ELF-1 (cell line): ENCODE measurements around the gene ADGRL1.
"Not testable (repeated sequence)": the region's sequence is repeated elsewhere in the genome, so short reads cannot be mapped to it uniquely, and the experiment has no call there.

Experiments used
- DNase-seq: peaks from one replicate; pipeline ENCODE4 v3.0.0-alpha.2; 2016; ENCODE audit warnings: low read depth, low spot score

ADGRL1 gene

DNA sequence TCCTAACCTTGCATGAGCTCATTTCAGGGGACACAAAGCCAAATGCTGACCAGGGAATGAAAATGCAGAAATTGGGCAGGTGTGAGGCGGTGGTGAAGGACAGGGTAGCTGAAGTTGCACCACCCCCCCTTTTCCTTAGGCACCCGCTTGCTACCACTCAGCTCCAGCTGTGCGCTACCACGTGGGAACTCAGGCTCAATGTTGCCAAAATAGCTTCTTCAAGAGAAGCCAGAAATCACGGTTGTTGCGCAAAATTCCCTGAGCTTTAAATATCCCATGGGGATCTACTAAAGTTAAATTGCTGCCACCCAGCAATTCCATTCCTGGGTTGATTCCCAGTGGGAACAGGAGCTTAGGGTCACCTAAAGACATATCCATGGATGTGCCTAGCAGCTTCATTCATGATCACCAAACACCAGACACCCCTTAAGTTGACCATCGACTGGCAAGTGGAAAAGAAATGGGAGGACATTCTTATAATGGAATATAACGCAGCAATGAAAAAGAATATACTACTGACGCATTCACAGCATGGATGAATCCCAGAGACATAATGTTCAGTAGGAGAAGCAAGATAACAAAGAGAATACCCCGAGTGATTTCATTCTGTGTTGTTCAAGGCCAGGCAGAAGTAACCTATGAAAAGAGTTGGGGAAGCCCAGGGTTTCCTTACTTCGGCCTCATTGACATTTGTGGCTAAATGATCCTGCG is 12.8 kb upstream of the ADGRL1 start:
- no peak for DNase-seq

GRCh38 chr19:14217886-14218285 is 11.9 kb upstream of the ADGRL1 start:
- DNase-seq = not testable (repeated sequence)

GRCh38 chr19:14214580-14214979 is 8.6 kb upstream of the ADGRL1 start:
- no peak for DNase-seq

DNA sequence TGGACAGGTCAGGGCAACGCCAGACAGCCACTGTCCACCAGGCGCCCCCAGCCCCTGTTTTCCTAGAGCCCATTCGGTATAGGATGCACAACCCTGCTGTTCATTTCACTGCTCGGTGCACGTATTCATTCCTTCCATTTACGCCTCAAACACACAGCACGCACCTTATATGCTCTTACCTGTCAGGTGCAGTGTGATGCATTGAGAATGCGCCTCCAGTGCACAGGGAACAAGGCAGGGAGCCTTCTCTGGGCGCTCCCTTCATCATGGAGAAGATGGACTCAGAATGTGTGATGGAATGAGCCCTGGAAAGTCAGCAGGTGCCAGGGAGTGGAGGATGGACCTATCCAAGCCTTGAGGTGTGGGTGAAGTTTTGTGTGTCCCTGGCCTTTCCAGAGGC is 4.2 kb upstream of the ADGRL1 start:
- not testable (repeated sequence) for DNase-seq

DNA sequence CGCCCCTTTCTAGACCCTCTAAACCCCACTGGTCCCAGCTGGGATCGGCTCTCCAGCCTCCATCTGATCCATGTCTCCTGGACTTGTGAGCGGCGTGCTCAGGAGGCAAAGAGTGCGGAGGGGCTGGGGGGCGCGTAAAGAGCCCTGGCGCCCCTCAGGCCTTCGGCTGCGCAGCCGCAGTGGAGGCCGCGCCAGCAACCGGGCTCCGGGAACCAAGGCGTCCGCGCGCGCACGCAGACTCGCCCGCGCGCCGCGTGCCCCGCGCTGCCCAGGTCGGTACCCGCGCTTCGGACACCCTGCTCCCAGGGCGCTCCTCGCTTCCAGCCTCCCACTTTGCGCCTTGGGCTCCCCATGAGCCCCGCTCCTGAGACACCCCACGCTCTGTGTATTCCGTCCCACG is 3.4 kb upstream of the ADGRL1 start:
- DNase-seq = not testable (repeated sequence)

DNA sequence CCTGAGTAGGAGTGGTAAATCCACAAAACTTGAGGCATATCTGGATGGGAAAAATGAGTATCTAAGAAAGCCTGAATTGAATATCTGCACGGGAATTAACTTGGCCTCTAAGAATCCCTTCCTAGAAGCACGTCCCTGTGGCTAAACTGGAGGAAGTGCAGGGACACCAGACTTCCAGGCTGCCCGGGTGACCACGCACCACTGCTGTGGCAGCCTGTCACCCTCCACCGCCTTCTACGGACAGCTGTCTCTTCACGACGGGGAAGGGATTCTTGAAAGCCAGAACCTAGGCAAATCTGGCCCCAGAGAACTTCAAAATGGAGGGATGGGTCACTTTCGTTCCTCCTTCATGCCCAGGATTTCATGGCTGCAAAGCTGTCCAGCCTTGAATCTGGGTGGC is 2.5 kb upstream of the ADGRL1 start:
- not testable (repeated sequence) for DNase-seq

GRCh38 chr19:14207796-14208195 is 1.8 kb upstream of the ADGRL1 start:
- not testable (repeated sequence) for DNase-seq

DNA sequence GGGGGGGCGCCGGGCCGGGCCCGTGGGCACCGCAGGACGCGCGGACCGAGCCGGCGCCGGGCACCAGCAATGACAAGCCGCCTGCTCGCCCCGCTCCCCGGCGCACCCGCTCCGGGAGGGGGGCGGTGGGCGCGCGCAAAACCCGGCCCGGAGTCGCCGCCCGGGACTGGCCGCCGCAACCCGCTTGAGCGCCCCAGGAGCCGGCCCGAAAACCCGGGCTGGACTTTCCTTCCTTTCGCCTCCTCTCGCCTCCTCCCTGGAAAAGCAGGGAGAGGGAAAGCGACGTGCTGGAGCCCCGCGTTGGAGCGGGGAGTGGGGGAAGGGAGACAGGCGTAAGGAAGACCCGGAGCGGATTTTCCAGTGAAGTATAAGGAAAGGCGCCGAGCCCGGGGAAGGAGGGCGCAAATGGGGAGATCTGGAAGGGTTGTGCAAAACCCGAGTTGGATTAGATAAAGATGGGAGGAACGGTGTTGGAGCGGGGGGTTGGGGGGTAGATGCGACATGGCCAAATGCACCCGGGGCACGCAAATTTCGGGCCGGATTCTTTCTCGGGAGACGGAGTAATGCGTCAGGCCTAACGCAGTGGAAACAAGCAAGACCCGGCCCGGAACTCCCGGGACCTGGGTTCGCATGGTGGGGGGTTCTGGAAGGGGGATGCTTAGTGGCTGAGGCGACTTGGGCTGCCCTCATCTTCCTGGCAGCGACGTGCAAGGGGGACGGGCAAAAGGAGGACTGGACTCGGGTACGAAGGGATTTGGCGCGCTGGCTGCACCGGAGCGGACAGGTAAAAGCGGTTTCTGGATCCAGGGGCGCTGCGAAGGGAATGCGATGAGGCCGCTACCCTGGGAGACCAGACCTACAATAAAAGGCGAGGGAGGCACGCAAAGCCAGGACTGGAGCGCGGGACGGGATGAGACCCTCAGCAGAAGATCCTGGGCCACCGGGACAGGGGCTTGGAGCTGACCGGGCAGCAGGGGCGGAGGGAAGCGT is 1.1 kb upstream of the ADGRL1 start:
- DNase-seq = peak; percentile 98

- not testable (repeated sequence) for DNase-seq
These were observed 339 bp upstream of the ADGRL1 start for GRCh38 chr19:14206308-14206707.

- not testable (repeated sequence) for DNase-seq
These were observed 1.1 kb downstream of the ADGRL1 start for GRCh38 chr19:14204676-14205451.

GRCh38 chr19:14204219-14204618 is 1.8 kb downstream of the ADGRL1 start:
- not testable (repeated sequence) for DNase-seq

- not testable (repeated sequence) for DNase-seq
These were observed 2.2 kb downstream of the ADGRL1 start for GRCh38 chr19:14203788-14204187.

DNA sequence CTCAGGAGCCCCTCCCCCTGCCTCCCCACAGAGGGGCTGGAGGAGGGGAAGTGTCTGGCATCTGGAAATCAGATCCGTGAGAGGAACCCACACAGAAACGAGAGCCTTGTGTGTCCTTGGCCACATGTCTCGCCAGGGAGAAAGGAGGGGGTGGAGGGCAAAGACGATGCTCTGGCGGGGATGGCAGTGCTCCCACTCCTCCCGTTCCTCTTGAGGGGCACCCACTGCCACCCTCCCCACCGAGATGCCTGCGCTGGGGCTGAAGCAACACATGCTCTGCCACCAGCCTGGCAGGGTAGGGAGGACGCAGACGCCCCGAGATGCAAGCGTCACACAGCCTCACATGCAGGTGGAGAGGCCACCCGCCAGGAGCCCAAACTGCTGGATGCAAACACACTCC is 2.8 kb downstream of the ADGRL1 start:
- DNase-seq = no peak

DNA sequence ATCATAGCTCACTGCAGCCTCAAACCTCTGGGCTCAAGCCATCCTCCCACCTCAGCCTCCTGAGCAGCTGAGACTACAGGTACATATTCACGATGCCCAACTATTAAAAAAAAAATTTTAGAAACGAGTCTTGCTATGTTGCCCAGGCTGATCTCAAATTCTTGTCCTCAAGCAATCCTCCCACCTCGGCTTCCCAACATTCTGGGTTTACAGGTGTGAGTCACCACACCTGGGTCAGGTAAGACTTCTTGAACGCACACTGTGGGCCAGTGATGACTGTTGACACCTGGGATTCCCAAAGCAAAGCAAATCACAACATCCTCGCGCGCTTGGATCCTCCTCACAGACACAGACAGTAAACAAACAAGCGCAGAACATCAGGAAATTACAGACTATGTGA is 4.5 kb downstream of the ADGRL1 start:
- DNase-seq = not testable (repeated sequence)

DNA sequence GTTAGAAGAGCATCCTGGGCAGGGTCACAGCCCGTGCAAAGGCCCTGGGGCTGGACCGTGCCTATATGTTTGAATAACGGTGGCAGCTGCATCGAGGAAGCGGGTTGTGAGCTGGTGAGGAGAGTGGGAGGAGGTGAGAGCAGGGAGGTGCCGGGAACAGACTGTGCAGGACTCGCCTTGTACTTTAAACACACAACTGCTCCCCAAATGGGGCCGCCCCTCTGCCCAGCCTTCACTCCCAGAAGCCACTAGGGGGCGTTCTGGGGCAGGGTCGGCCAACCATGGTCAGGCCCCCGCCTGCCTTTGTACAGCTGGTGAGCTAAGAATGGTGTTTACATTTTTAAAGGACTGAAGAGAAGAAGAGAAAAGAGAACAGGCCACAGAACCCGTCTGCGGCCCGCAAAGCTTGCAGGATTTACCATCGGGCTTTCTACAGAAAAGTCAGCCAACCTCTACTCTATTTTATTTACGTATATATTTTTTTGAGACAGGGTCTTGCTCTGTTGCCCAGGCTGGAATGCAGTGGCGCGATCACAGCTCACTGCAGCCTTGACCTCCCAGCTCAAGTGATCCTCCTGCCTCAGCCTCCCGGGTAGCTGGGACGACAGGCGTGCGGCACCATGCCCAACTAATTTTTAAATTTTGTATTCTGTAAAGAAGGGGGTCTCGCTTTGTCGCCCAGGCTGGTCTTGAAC is 5.7 kb downstream of the ADGRL1 start:
- DNase-seq = peak; percentile 82

GRCh38 chr19:14198384-14199376 is 7.3 kb downstream of the ADGRL1 start:
- no peak for DNase-seq

DNA sequence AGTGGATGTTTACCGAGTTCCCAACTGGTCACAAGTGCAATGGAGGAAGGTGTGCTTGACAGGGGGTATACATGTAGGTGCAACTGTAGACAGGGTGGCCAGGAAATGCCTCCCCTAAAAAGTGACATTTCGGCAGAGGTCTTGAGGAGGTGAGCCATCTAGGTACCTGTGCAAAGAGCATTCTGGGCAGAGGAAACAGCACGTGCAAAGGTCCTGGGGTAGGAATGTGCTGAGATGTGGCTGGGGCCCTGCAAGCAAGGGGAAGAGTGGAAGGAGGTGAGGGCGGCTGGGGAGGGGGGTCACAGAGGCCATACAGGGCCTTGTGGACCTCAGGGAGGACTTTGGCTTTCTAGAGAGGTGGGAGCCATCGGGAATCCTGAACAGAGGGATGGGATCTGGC is 8.1 kb downstream of the ADGRL1 start:
- DNase-seq = no peak

- not testable (repeated sequence) for DNase-seq
These were observed 8.7 kb downstream of the ADGRL1 start for GRCh38 chr19:14197288-14197687.

- DNase-seq = peak; percentile 73
These were observed 9.9 kb downstream of the ADGRL1 start for GRCh38 chr19:14196105-14196504.

DNA sequence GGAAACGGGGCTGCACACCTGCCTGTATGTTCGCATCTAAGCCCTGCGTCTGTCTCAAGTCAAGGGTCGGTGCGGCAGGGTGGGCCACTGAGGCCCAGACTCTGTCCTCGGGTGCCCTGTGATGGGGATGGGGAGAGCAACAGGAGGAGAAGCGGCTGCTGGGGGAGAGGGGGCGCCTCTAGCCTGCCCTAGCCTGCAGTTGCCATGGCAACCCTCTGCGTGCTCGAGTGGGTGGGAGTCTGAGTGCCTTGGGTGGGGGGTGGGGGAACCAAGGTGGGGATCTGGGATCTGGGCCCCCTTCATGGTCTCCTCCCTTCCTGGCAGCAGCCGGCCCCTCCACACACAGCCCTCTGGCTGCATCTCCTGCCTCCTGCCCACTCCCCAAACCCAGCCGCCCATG is 10.8 kb downstream of the ADGRL1 start:
- DNase-seq = not testable (repeated sequence)
